CD4-positive, CD25-positive, alpha-beta regulatory T cell (primary cell): ENCODE results near the gene FCHSD2. TPM values are rescaled to one million over a fixed set of nuclear protein-coding genes. Genes with fewer than 3 reads are reported as not detected.

Experiments used
- ATAC-seq, 2 donors: fragments of 150-1000 bp; cut with Tn5 transposase; one replicate each; pipeline ENCODE4 v1.10.0; 2021; ENCODE audit warnings: low read depth in 2 of 2, moderate number of reproducible peaks in 2 of 2, moderate library complexity in 1 of 2
- DNase-seq, 3 donors: peaks; one replicate each; pipeline versions ENCODE4 v3.0.0 to v3.0.0-alpha.2; 2012 to 2022; ENCODE audit warnings: mixed read lengths in 1 of 3
- H3K27ac ChIP-seq: one replicate; pipeline ENCODE4 v1.7.0; 2013; ENCODE audit warnings: mild to moderate bottlenecking, low read length; ENCODE audit not compliant: insufficient read depth, poor library complexity, severe bottlenecking
- H3K27me3 ChIP-seq: one replicate; pipeline ENCODE4 v1.7.0; 2013; ENCODE audit warnings: low read length; ENCODE audit not compliant: control insufficient read depth, insufficient read depth
- H3K36me3 ChIP-seq: one replicate; pipeline ENCODE4 v1.7.0; 2013; ENCODE audit warnings: mild to moderate bottlenecking, low read length, moderate library complexity; ENCODE audit not compliant: control insufficient read depth, insufficient read depth
- H3K4me1 ChIP-seq: 2 replicates; pipeline ENCODE4 v1.7.0; 2013; ENCODE audit warnings: mild to moderate bottlenecking, low read length; ENCODE audit not compliant: insufficient read depth, control insufficient read depth, poor library complexity, severe bottlenecking
- H3K4me3 ChIP-seq: one replicate; pipeline ENCODE4 v1.7.0; 2013; ENCODE audit warnings: low read depth, mild to moderate bottlenecking, low read length, moderate library complexity
- H3K9me3 ChIP-seq, 2 experiments: 1 replicate in 1 of 2; 2 replicates in 1 of 2; pipeline ENCODE4 v1.7.0; 2013; ENCODE audit warnings: low read length in 2 of 2, mild to moderate bottlenecking in 1 of 2, moderate library complexity in 1 of 2; ENCODE audit not compliant: control insufficient read depth in 2 of 2
- H3K27ac Mint-ChIP-seq, 3 donors: one replicate each; pipeline ENCODE4 v1.8.0; 2020 to 2022; ENCODE audit warnings: mild to moderate bottlenecking in 3 of 3, mixed read lengths in 3 of 3, moderate library complexity in 2 of 3
- H3K27me3 Mint-ChIP-seq: one replicate; pipeline ENCODE4 v1.8.0; 2022; ENCODE audit warnings: mild to moderate bottlenecking, mixed read lengths
- H3K36me3 Mint-ChIP-seq: one replicate; pipeline ENCODE4 v1.8.0; 2020; ENCODE audit warnings: mixed read lengths
- H3K4me1 Mint-ChIP-seq, 4 donors: one replicate each; pipeline ENCODE4 v1.8.0; 2020 to 2022; ENCODE audit warnings: mixed read lengths in 4 of 4, mild to moderate bottlenecking in 1 of 4
- H3K4me3 Mint-ChIP-seq, 4 donors: one replicate each; pipeline ENCODE4 v1.8.0; 2020 to 2022; ENCODE audit warnings: mild to moderate bottlenecking in 4 of 4, mixed read lengths in 4 of 4, moderate library complexity in 3 of 4
- H3K9me3 Mint-ChIP-seq, 7 donors: one replicate each; pipeline ENCODE4 v1.8.0; 2020 to 2022; ENCODE audit warnings: mixed read lengths in 7 of 7, mild to moderate bottlenecking in 3 of 7, moderate library complexity in 2 of 7
- polyA plus RNA-seq, 4 donors: library from polyadenylated mRNA; unstranded; fragments of 300-500 nt; fragmentation: Illumina TruSeq; gene quantifications; one replicate each; pipeline ENCODE4 v1.2.3, GENCODE V29; 2021
- total RNA-seq: library from RNA; stranded (reverse); gene quantifications from one replicate; pipeline ENCODE4 v1.2.3, GENCODE V29; 2022

Gene FCHSD2
- total and polyA plus RNA-seq, 5 donors from 2014 or later = 13.5 to 56.6 (median 19.6) TPM

GRCh38 chr11:73113426-73113825 lies 28.7 kb downstream of the FCHSD2 start:
- H3K36me3 Mint-ChIP-seq = peaks cover 33% of the 10 kb centered on the region

GRCh38 chr11:73107597-73107996 lies 34.5 kb downstream of the FCHSD2 start:
- Histone ChIP-seq H3K4me1 (no peaks in the 10 kb centered on the region), H3K27me3 (no peaks in the 10 kb centered on the region), H3K27ac (no peak overlapping the region), H3K4me3 (no peak overlapping the region), H3K9me3 (peaks cover 0 to 4% of the 10 kb centered on the region in 2 experiments), H3K36me3 (no peaks in the 10 kb centered on the region)
- H3K27me3 Mint-ChIP-seq = no peaks in the 10 kb centered on the region
- H3K4me1 Mint-ChIP-seq = peaks cover 23 to 38% (median 29%) of the 10 kb centered on the region in 4 donors
- no peak overlapping the region for H3K27ac Mint-ChIP-seq
- ATAC-seq (no peak), DNase-seq (no peak)
- H3K9me3 Mint-ChIP-seq = peaks cover 0 to 19% (median 6%) of the 10 kb centered on the region in 7 donors
- peaks cover 13% of the 10 kb centered on the region for H3K36me3 Mint-ChIP-seq
- no peak overlapping the region for H3K4me3 Mint-ChIP-seq

More at GRCh38 chr11:73113426-73113825, 28.7 kb downstream of the FCHSD2 start:
- Histone ChIP-seq H3K27me3 (no peaks in the 10 kb centered on the region), H3K4me3 (no peak overlapping the region), H3K27ac (no peak overlapping the region), H3K9me3 (peaks cover 0 to 4% of the 10 kb centered on the region in 2 experiments), H3K4me1 (no peaks in the 10 kb centered on the region), H3K36me3 (peaks cover 12% of the 10 kb centered on the region)
- Mint-ChIP-seq H3K27ac (no peak overlapping the region), H3K27me3 (no peaks in the 10 kb centered on the region), H3K9me3 (peaks cover 0 to 13% (median 6%) of the 10 kb centered on the region in 7 donors), H3K4me1 (peaks cover 4 to 34% (median 23%) of the 10 kb centered on the region in 4 donors), H3K4me3 (no peak overlapping the region)
- DNase-seq = no peak
- ATAC-seq = no peak

GRCh38 chr11:73106347-73106746 lies 35.8 kb downstream of the FCHSD2 start:
- Histone ChIP-seq H3K27me3 (no peaks in the 10 kb centered on the region), H3K9me3 (peaks cover 0 to 4% of the 10 kb centered on the region in 2 experiments), H3K4me3 (no peak overlapping the region), H3K4me1 (no peaks in the 10 kb centered on the region), H3K27ac (no peak overlapping the region), H3K36me3 (no peaks in the 10 kb centered on the region)
- H3K9me3 Mint-ChIP-seq = peaks cover 0 to 19% (median 4%) of the 10 kb centered on the region in 7 donors
- no peak for ATAC-seq
- H3K36me3 Mint-ChIP-seq = peaks cover 16% of the 10 kb centered on the region
- H3K4me3 Mint-ChIP-seq = no peak overlapping the region
- DNase-seq = no peak
- H3K27me3 Mint-ChIP-seq = no peaks in the 10 kb centered on the region
- no peak overlapping the region for H3K27ac Mint-ChIP-seq
- H3K4me1 Mint-ChIP-seq = peaks cover 22 to 38% (median 37%) of the 10 kb centered on the region in 4 donors

- Mint-ChIP-seq H3K27ac (peak overlapping the region in 2 of 3 donors; percentile 18 to 28), H3K4me3 (no peak overlapping the region), H3K36me3 (peaks cover 26% of the 10 kb centered on the region), H3K27me3 (no peaks in the 10 kb centered on the region), H3K9me3 (no peaks in the 10 kb centered on the region), H3K4me1 (peaks cover 33 to 64% (median 44%) of the 10 kb centered on the region in 4 donors)
- Histone ChIP-seq H3K36me3 (peaks cover 4% of the 10 kb centered on the region), H3K27me3 (no peaks in the 10 kb centered on the region), H3K9me3 (no peaks in the 10 kb centered on the region), H3K4me3 (no peak overlapping the region), H3K27ac (no peak overlapping the region), H3K4me1 (no peaks in the 10 kb centered on the region)
- ATAC-seq = no peak
- DNase-seq = no peak
Observed at GRCh38 chr11:73100578-73100977, 41.5 kb downstream of the FCHSD2 start.

GRCh38 chr11:73099512-73100266 lies 42.4 kb downstream of the FCHSD2 start:
- Mint-ChIP-seq H3K9me3 (no peaks in the 10 kb centered on the region), H3K36me3 (peaks cover 20% of the 10 kb centered on the region), H3K27ac (peak overlapping the region in 2 of 3 donors; percentile 60 to 80), H3K4me1 (peaks cover 38 to 67% (median 42%) of the 10 kb centered on the region in 4 donors), H3K27me3 (no peaks in the 10 kb centered on the region), H3K4me3 (no peak overlapping the region)
- Histone ChIP-seq H3K9me3 (no peaks in the 10 kb centered on the region), H3K27me3 (no peaks in the 10 kb centered on the region), H3K4me3 (no peak overlapping the region), H3K27ac (no peak overlapping the region), H3K4me1 (no peaks in the 10 kb centered on the region), H3K36me3 (peaks cover 4% of the 10 kb centered on the region)
- DNase-seq = no peak
- ATAC-seq = no peak

GRCh38 chr11:73095613-73096012 lies 46.5 kb downstream of the FCHSD2 start:
- Histone ChIP-seq H3K27me3 (no peaks in the 10 kb centered on the region), H3K27ac (no peak overlapping the region), H3K4me3 (no peak overlapping the region), H3K9me3 (no peaks in the 10 kb centered on the region), H3K4me1 (no peaks in the 10 kb centered on the region), H3K36me3 (peaks cover 4% of the 10 kb centered on the region)
- Mint-ChIP-seq H3K27ac (peak overlapping the region in 1 of 3 donors; percentile 74), H3K4me3 (no peak overlapping the region), H3K9me3 (no peaks in the 10 kb centered on the region), H3K4me1 (peaks cover 26 to 53% (median 37%) of the 10 kb centered on the region in 4 donors), H3K27me3 (no peaks in the 10 kb centered on the region), H3K36me3 (peaks cover 14% of the 10 kb centered on the region)
- DNase-seq = no peak
- no peak for ATAC-seq

GRCh38 chr11:73091521-73092305 lies 50.4 kb downstream of the FCHSD2 start:
- Histone ChIP-seq H3K4me3 (no peak overlapping the region), H3K4me1 (no peaks in the 10 kb centered on the region), H3K9me3 (no peaks in the 10 kb centered on the region), H3K27me3 (no peaks in the 10 kb centered on the region), H3K36me3 (no peaks in the 10 kb centered on the region), H3K27ac (no peak overlapping the region)
- peaks cover 35 to 51% (median 38%) of the 10 kb centered on the region in 4 donors for H3K4me1 Mint-ChIP-seq
- H3K27ac Mint-ChIP-seq = peak overlapping the region in 2 of 3 donors; percentile 24 to 32
- H3K27me3 Mint-ChIP-seq = no peaks in the 10 kb centered on the region
- peaks cover 10% of the 10 kb centered on the region for H3K36me3 Mint-ChIP-seq
- H3K9me3 Mint-ChIP-seq = no peaks in the 10 kb centered on the region
- DNase-seq (no peak), ATAC-seq (no peak)
- no peak overlapping the region for H3K4me3 Mint-ChIP-seq
